H9 (cell line): Measurements from ENCODE around the gene PEX10. TPM values are rescaled to one million over a fixed set of nuclear protein-coding genes. Genes with fewer than 3 reads are reported as not detected.

Experiments used
- DNase-seq: peaks from one replicate; pipeline ENCODE4 v3.0.0-alpha.2; 2017
- H2AFZ ChIP-seq: one replicate; pipeline ENCODE4 v1.6.1; 2013; ENCODE audit warnings: mild to moderate bottlenecking, low read length, control low read depth, moderate library complexity
- H2AK5ac ChIP-seq: 2 replicates; pipeline ENCODE4 v1.6.1; 2013; ENCODE audit warnings: low read length, control low read depth, mixed read lengths; ENCODE audit not compliant: insufficient read length
- H2BK120ac ChIP-seq: one replicate; pipeline ENCODE4 v1.6.1; 2013; ENCODE audit warnings: low read depth, mild to moderate bottlenecking, low read length, control low read depth, inconsistent platforms; ENCODE audit not compliant: poor library complexity, severe bottlenecking
- H2BK12ac ChIP-seq: 2 replicates; pipeline ENCODE4 v1.6.1; 2013; ENCODE audit warnings: low read length, control low read depth, mixed read lengths, low read depth; ENCODE audit not compliant: insufficient read length
- H2BK15ac ChIP-seq: 2 replicates; pipeline ENCODE4 v1.6.1; 2013; ENCODE audit warnings: low read depth, low read length, control low read depth
- H2BK20ac ChIP-seq: one replicate; pipeline ENCODE4 v1.6.1; 2013; ENCODE audit warnings: low read depth, mild to moderate bottlenecking, low read length, control low read depth, inconsistent platforms; ENCODE audit not compliant: poor library complexity, severe bottlenecking
- H2BK5ac ChIP-seq: 2 replicates; pipeline ENCODE4 v1.6.1; 2013; ENCODE audit warnings: low read length, control low read depth, mixed read lengths; ENCODE audit not compliant: insufficient read length
- H3K14ac ChIP-seq: 2 replicates; pipeline ENCODE4 v1.6.1; 2013; ENCODE audit warnings: low read length, control low read depth; ENCODE audit not compliant: insufficient read depth
- H3K18ac ChIP-seq: 2 replicates; pipeline ENCODE4 v1.6.1; 2013; ENCODE audit warnings: low read depth, mild to moderate bottlenecking, mixed read lengths, low read length, control low read depth; ENCODE audit not compliant: insufficient read length
- H3K23ac ChIP-seq: 2 replicates; pipeline ENCODE4 v1.6.1; 2013; ENCODE audit warnings: low read length, control low read depth, mixed read lengths, low read depth; ENCODE audit not compliant: insufficient read length
- H3K23me2 ChIP-seq: 2 replicates; pipeline ENCODE4 v1.6.1; 2013; ENCODE audit warnings: low read depth, mild to moderate bottlenecking, mixed read lengths, low read length, control low read depth; ENCODE audit not compliant: insufficient read length, poor library complexity, severe bottlenecking
- H3K27ac ChIP-seq: 2 replicates; pipeline ENCODE4 v1.5.1; 2013; ENCODE audit warnings: low read length, control low read depth, mixed read lengths, low read depth; ENCODE audit not compliant: insufficient read length
- H3K27me3 ChIP-seq: 2 replicates; pipeline ENCODE4 v1.6.1; 2013; ENCODE audit warnings: low read length, control low read depth, inconsistent platforms; ENCODE audit not compliant: insufficient read depth
- H3K4ac ChIP-seq: 2 replicates; pipeline ENCODE4 v1.6.1; 2013; ENCODE audit warnings: low read depth, mild to moderate bottlenecking, control low read depth, inconsistent platforms, low read length, moderate library complexity
- H3K4me1 ChIP-seq: 2 replicates; pipeline ENCODE4 v1.6.1; 2013; ENCODE audit warnings: low read length, control low read depth, inconsistent platforms; ENCODE audit not compliant: insufficient read depth
- H3K4me2 ChIP-seq: 2 replicates; pipeline ENCODE4 v1.6.1; 2013; ENCODE audit warnings: low read length, control low read depth, mixed read lengths; ENCODE audit not compliant: insufficient read length, insufficient read depth
- H3K56ac ChIP-seq: 2 replicates; pipeline ENCODE4 v1.6.1; 2013; ENCODE audit warnings: low read depth, mild to moderate bottlenecking, mixed read lengths, low read length, control low read depth; ENCODE audit not compliant: insufficient read length
- H3K79me1 ChIP-seq: 2 replicates; pipeline ENCODE4 v1.6.1; 2013; ENCODE audit warnings: low read depth, mild to moderate bottlenecking, moderate library complexity, low read length, control low read depth, inconsistent platforms; ENCODE audit not compliant: insufficient read depth, poor library complexity, severe bottlenecking
- H3K79me2 ChIP-seq: 2 replicates; pipeline ENCODE4 v1.6.1; 2013; ENCODE audit warnings: low read length, control low read depth, inconsistent platforms; ENCODE audit not compliant: insufficient read depth
- H3K9ac ChIP-seq: 2 replicates; pipeline ENCODE4 v1.6.1; 2013; ENCODE audit warnings: low read length, control low read depth, mixed read lengths; ENCODE audit not compliant: insufficient read length; ENCODE audit errors: extremely low read depth
- H3K9me3 ChIP-seq: one replicate; pipeline ENCODE4 v1.6.1; 2013; ENCODE audit warnings: low read depth, low read length, inconsistent platforms; ENCODE audit not compliant: control insufficient read depth
- H3T11ph ChIP-seq: one replicate; pipeline ENCODE4 v1.6.1; 2013; ENCODE audit warnings: mild to moderate bottlenecking, low read length, control low read depth, inconsistent platforms
- H4K20me1 ChIP-seq: one replicate; pipeline ENCODE4 v1.6.1; 2013; ENCODE audit not compliant: control insufficient read depth, insufficient read length, insufficient read depth
- H4K5ac ChIP-seq: 2 replicates; pipeline ENCODE4 v1.6.1; 2013; ENCODE audit warnings: low read depth, mild to moderate bottlenecking, mixed read lengths, low read length, control low read depth; ENCODE audit not compliant: insufficient read length
- H4K8ac ChIP-seq: replicated peaks from 2 replicates; pipeline ENCODE4 v1.6.1; 2013; ENCODE audit warnings: low read length, control low read depth, mixed read lengths, low read depth; ENCODE audit not compliant: insufficient read length
- H4K91ac ChIP-seq: 2 replicates; pipeline ENCODE4 v1.6.1; 2013; ENCODE audit warnings: low read depth, mild to moderate bottlenecking, moderate library complexity, mixed read lengths, low read length, control low read depth; ENCODE audit not compliant: insufficient read length
- H3K27ac Mint-ChIP-seq, 3 experiments: 2 replicates in 2 of 3; 3 replicates in 1 of 3; pipeline ENCODE4 v1.8.0; 2020 to 2021; ENCODE audit warnings: mixed read lengths in 3 of 3, mild to moderate bottlenecking in 1 of 3, moderate library complexity in 1 of 3
- H3K27me3 Mint-ChIP-seq: 2 replicates; pipeline ENCODE4 v1.8.0; 2021; ENCODE audit warnings: low read depth, mild to moderate bottlenecking, moderate library complexity, mixed read lengths
- H3K36me3 Mint-ChIP-seq, 3 experiments: 2 replicates in 2 of 3; 3 replicates in 1 of 3; pipeline ENCODE4 v1.8.0; 2020 to 2021; ENCODE audit warnings: low read depth in 3 of 3, mixed read lengths in 3 of 3; ENCODE audit not compliant: insufficient read depth in 1 of 3
- H3K4me1 Mint-ChIP-seq, 2 experiments: 2 replicates each; pipeline ENCODE4 v1.8.0; 2020; ENCODE audit warnings: mixed read lengths in 2 of 2
- H3K4me3 Mint-ChIP-seq, 2 experiments: 2 replicates in 1 of 2; 3 replicates in 1 of 2; pipeline ENCODE4 v1.8.0; 2020 to 2021; ENCODE audit warnings: mild to moderate bottlenecking in 2 of 2, mixed read lengths in 2 of 2, moderate library complexity in 1 of 2
- H3K9me3 Mint-ChIP-seq, 2 experiments: 2 replicates in 1 of 2; 3 replicates in 1 of 2; pipeline ENCODE4 v1.8.0; 2020; ENCODE audit warnings: mild to moderate bottlenecking in 2 of 2, mixed read lengths in 2 of 2, moderate library complexity in 1 of 2
- CTCF ChIP-seq: fragments of 200-600 bp; sonication (generic); conservative IDR thresholded peaks from 3 replicates; pipeline ENCODE4 v1.8.0; 2021; ENCODE audit warnings: antibody characterized with exemption, mild to moderate bottlenecking
- WGBS: extraction: QIAGEN DNeasy Blood & Tissue Kit; methylation state at CpG from one replicate; pipeline ENCODE4 v1.1.7; 2013; ENCODE audit warnings: missing lambda C conversion rate, low lambda C conversion rate, mixed read lengths; ENCODE audit not compliant: insufficient read length; ENCODE audit errors: extremely low coverage; 5-methylcytosine and 5-hydroxymethylcytosine counted together
- total RNA-seq: library from RNA; stranded (reverse); gene quantifications from 2 replicates; pipeline ENCODE4 v1.2.1, GENCODE V29; 2021

The PEX10 gene
- total RNA-seq, 1 experiment from 2014 or later: 34.4 TPM

- Histone ChIP-seq H2AFZ (no peak overlapping the region), H3K9ac (no peak overlapping the region), H3K23ac (no peak overlapping the region), H2AK5ac (no peak overlapping the region), H3T11ph (no peak overlapping the region), H2BK5ac (no peak overlapping the region), H3K27me3 (no peaks in the 10 kb centered on the region), H3K79me1 (no peaks in the 10 kb centered on the region), H3K18ac (no peak overlapping the region), H3K27ac (no peak overlapping the region), H3K4ac (no peak overlapping the region), H3K4me2 (no peak overlapping the region), H4K91ac (no peak overlapping the region), H3K79me2 (no peaks in the 10 kb centered on the region), H3K14ac (no peak overlapping the region; the same call in 1 of the 2 replicates), H3K4me1 (no peaks in the 10 kb centered on the region), H4K5ac (no peak overlapping the region), H2BK15ac (no peak overlapping the region), H4K20me1 (no peaks in the 10 kb centered on the region), H3K56ac (no peak overlapping the region), H4K8ac (no peak overlapping the region), H3K23me2 (no peaks in the 10 kb centered on the region), H2BK20ac (no peak overlapping the region), H3K9me3 (no peaks in the 10 kb centered on the region), H2BK12ac (no peak overlapping the region), H2BK120ac (no peak overlapping the region)
- peaks cover 0 to 3% (median 0%) of the 10 kb centered on the region in 3 experiments; a peak in 1 of 7 replicates for H3K36me3 Mint-ChIP-seq
- DNase-seq: no peak
- H3K27ac Mint-ChIP-seq: no peak overlapping the region
- no peak for TF ChIP-seq CTCF
- no CpG with 5 or more reads among the region's 32 CpGs for WGBS
- H3K9me3 Mint-ChIP-seq: no peaks in the 10 kb centered on the region
- H3K4me1 Mint-ChIP-seq: peaks cover 3 to 4% of the 10 kb centered on the region in 2 experiments; a peak in 1 of 4 replicates
- H3K4me3 Mint-ChIP-seq: no peak overlapping the region
- H3K27me3 Mint-ChIP-seq: no peaks in the 10 kb centered on the region; the same call in none of the 2 replicates
Measured at GRCh38 chr1:2380816-2381591, 31.4 kb downstream of the PEX10 start.
